GM12864 (cell line): ENCODE measurements around the gene INPP4A.

Source experiments
- DNase-seq: peaks from one replicate; pipeline ENCODE4 v3.0.0-alpha.2; 2011; ENCODE audit warnings: low read depth
- H3K4me3 ChIP-seq: 2 replicates; pipeline ENCODE4 v1.5.1; 2011; ENCODE audit warnings: mild to moderate bottlenecking, low read depth, low read length, control low read depth
- TF ChIP-seq, protein P1 (sequence below): IDR thresholded peaks from 2 replicates; pipeline ENCODE4 v1.5.1; 2011; ENCODE audit warnings: low read depth, mild to moderate bottlenecking, moderate library complexity, low read length, control low read depth, inconsistent platforms; ENCODE audit errors: missing control alignments

Gene INPP4A

GRCh38 chr2:98496750-98497493, 52.3 kb downstream of the INPP4A start:
- H3K4me3 ChIP-seq: no peak overlapping the region
- DNase-seq: no peak
- TF ChIP-seq, protein P1, sequence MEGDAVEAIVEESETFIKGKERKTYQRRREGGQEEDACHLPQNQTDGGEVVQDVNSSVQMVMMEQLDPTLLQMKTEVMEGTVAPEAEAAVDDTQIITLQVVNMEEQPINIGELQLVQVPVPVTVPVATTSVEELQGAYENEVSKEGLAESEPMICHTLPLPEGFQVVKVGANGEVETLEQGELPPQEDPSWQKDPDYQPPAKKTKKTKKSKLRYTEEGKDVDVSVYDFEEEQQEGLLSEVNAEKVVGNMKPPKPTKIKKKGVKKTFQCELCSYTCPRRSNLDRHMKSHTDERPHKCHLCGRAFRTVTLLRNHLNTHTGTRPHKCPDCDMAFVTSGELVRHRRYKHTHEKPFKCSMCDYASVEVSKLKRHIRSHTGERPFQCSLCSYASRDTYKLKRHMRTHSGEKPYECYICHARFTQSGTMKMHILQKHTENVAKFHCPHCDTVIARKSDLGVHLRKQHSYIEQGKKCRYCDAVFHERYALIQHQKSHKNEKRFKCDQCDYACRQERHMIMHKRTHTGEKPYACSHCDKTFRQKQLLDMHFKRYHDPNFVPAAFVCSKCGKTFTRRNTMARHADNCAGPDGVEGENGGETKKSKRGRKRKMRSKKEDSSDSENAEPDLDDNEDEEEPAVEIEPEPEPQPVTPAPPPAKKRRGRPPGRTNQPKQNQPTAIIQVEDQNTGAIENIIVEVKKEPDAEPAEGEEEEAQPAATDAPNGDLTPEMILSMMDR: no peak

DNA sequence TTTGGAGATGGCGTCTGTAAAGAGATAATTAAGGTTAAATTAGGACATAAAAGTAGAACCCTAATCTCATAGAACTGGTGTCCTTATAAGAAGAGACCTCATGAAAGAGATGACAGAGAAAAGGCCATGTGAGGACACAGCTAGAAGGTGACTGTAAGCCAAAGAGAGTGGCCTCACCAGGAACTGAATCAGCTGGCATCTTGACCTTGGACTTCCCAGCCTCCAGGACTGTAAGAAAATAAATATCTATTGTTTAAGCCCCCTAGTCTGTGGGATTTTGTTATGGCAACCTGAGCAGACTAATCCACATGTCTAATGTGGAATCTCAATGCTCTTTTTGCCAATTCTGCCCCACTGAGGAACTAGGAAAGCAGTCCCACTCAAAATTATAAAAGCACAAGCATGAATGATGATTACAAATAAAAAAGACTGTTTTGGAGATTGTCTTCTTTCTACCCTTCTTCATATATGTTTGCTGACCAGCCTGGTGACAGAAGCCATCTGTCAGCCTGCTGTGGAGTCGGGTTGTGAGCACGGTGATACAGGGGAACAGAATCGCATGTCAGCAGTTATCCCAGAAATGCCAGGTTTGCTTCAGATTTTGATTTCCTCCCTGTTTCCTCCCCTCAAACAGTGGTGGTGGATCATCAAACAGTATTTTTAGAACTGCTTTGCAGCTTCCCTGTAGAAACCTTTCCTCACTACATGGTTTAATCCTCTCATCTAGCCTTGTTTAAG, 54.2 kb downstream of the INPP4A start:
- no peak overlapping the region for H3K4me3 ChIP-seq
- DNase-seq: no peak
- TF ChIP-seq, protein P1: no peak

DNA sequence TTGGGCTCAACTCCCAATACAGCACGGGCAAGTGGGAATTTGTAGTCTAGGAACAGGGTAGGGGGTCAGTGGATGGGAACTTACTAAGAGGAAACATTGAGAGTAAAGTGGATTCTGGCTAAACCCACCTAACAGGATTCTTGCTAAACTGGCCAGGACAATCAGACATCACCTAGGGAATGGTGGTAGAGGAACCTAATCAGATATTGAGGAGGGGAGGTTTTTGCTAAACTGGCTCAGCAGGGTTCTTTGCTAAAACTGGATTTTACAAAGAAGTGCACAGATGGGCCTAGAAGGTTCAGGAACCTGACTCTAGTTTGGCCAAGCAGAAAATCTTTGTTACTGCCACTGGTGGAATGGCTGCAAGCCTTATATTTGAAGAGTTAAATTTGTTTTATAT, 55.9 kb downstream of the INPP4A start:
- DNase-seq: no peak
- TF ChIP-seq, protein P1: no peak
- H3K4me3 ChIP-seq: no peak overlapping the region

DNA sequence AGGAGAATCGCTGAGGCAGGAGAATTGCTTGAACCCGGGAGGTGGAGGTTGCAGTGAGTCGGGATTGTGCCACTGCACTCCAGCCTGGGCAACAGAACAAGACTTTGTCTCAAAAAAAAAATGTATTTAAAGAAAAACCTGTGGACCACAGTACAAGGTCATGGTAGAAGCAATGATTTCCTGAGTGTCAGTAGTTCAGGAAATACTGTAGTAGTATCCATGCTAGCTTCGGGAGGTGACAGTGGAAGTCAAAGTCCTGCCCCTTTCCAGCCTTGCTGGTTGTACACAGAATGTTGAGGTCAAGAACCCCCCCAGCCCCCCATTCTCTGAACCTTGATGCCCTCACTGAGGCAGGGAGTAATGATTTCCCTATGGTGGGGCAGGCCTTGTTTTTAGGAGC, 56.6 kb downstream of the INPP4A start:
- no peak for DNase-seq
- TF ChIP-seq, protein P1: no peak
- H3K4me3 ChIP-seq: no peak overlapping the region

GRCh38 chr2:98501876-98502275, 57.2 kb downstream of the INPP4A start:
- no peak overlapping the region for H3K4me3 ChIP-seq
- TF ChIP-seq, protein P1: no peak
- no peak for DNase-seq

DNA sequence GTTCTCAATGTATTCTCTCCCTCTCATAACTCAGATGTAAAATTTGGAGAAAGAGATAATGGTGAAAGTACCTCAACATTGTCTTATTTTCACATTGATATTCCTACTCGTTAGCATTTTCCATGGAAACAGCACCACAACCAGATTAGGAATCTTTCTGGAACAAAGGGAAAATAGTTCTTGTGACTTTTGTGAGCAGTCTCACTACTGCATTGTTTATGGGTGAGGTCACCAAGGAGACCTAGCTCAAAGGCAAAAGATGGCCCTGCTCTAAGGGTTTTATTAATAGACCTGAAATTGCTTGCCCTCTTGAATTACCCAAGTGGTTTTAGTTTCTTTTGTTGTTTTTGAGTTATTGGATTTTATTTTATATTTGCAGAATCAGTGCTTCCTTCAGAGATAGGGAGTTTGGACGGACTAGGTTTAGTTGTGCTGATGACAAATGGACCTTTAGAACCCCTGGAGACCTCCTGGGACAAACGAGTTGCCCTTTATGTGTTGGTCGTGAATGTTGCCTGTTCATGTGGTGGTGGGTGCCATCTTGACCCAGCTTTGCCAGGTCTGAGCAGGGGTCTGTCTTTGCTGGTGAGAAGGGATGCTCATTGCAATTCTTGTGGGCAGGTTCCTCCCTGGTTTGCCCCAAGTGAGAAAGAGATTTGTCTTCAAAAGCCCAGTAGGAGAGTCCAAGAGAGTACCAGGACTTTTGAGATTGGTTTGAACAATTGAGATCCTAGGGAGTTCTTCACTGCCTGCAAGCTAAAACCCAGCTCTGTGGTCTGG, 58.1 kb downstream of the INPP4A start:
- no peak overlapping the region for H3K4me3 ChIP-seq
- TF ChIP-seq, protein P1: no peak
- no peak for DNase-seq
